Endometrial microvascular endothelial cells (primary cell): ENCODE data around the gene ELOVL3. TPM values are rescaled to one million over a fixed set of nuclear protein-coding genes. Genes with fewer than 3 reads are reported as not detected.

Experiments
- in situ Hi-C: cut with HindIII; loops from 2 replicates; pipeline ENCODE4 v1.10.0; 2017; ENCODE audit warnings: low sequenced_read_pairs, low pct_unique_long_range_greater_than_20kb; ENCODE audit errors: inconsistent ontology term
- total RNA-seq: library from RNA; depleted of rRNA; stranded (reverse); fragments of >200 nt; gene quantifications from one replicate; pipeline ENCODE4 v1.2.3, GENCODE V29; 2015; ENCODE audit errors: inconsistent ontology term

ELOVL3 gene
- total RNA-seq, 1 donor from 2014 or later = not detected

DNA sequence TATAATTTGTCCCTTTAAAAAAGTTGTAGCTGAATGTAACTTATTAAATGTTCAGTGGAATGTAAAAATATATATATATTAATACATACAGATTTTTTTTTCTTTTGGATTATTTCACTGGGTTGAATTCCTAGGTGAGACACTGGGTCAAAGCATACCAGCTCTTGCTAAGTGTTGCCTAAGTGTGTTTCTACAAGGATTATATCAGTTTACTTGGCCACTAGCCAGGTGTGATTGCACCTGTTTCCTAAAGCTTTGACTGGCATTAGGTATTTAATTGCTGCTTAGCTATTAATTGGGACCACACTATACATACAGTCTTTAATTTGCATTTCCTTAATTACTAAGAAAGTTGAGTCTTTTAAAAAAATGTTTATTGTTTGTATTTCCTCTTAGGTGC lies 5.5 kb upstream of the ELOVL3 start:
- in situ Hi-C loops = no loop called here

DNA sequence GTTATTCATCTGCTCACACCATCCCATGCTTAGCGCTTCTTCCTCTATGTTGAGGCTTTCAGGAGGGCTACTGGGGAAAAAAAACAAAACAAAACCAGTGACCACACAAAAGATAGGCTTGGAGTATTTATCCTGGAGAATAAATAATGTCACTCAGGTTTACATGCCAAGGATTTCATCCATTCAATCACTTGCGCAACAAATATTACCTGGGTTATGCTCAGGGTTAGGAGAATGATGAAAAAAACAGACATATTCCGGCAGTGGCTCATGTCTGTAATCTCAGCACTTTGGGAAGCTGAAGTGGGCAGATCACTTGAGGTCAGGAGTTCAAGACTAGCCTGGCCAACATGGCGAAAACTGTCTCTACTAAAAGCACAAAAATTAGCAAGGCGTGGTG lies 3.3 kb upstream of the ELOVL3 start:
- in situ Hi-C loops = no loop called here

DNA sequence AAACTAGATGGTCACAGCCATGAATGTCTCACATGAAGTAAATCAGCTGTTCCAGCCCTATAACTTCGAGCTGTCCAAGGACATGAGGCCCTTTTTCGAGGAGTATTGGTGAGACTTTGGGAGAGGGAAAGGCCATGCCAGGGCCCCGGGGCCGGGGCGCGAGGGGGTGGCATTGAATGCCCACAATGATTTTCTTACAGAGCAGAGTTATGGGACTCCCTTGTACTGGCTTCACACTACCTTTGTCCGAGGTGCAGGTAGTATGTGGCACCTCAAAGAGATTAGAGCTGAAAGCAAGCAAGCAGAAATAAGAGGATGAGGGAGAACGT lies 407 bp downstream of the ELOVL3 start:
- in situ Hi-C loops = loop anchor here (5.0 kb wide), 2 partner anchors 36 to 146 kb away; no protein-coding TSS in a partner anchor

DNA sequence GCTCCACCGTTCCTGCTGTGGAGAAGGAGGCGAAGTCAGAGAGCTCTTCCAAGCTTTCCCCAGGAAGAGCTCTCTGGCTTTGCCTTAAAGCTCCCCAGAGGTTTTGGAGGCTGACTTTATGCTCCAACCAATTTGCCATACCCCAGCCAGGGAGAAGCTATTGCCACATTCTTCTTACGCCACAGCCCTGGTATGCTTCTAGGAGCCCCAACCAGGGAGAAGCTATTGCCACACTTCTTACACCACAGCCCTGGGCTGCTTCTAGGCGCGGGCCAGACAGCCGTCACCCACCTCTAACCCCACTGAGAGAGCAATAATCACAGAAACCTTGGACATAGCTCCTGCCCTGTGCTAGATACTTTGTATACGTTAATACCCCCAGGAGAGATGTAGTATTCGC lies 951 bp downstream of the ELOVL3 start:
- in situ Hi-C loops = loop anchor here (5.0 kb wide), 2 partner anchors 35 to 145 kb away; no protein-coding TSS in a partner anchor

DNA sequence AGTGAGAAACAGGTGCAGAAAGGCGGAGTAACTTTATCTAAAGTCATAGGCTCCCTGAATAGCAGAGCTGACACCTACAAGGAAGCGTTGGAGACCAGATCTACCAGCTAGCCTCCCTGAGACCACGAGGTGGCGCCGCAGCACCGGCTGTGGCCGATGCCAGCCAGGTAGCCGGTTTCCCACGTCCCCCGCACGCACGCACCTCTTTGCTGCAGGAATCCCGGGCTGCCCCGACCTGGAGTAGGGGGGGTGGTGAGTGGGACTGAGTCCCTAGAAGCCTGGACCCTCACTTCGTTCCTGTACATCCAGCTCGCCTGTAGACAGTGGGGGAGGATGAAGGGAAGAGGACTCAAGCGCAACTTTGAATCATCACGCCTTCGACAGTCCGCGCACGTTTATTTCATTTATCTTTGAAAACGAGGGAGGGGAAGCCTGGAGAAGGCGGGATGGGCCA lies 3.7 kb downstream of the ELOVL3 start:
- in situ Hi-C loops = loop anchor here (5.0 kb wide), 2 partner anchors 32 to 142 kb away; no protein-coding TSS in a partner anchor

DNA sequence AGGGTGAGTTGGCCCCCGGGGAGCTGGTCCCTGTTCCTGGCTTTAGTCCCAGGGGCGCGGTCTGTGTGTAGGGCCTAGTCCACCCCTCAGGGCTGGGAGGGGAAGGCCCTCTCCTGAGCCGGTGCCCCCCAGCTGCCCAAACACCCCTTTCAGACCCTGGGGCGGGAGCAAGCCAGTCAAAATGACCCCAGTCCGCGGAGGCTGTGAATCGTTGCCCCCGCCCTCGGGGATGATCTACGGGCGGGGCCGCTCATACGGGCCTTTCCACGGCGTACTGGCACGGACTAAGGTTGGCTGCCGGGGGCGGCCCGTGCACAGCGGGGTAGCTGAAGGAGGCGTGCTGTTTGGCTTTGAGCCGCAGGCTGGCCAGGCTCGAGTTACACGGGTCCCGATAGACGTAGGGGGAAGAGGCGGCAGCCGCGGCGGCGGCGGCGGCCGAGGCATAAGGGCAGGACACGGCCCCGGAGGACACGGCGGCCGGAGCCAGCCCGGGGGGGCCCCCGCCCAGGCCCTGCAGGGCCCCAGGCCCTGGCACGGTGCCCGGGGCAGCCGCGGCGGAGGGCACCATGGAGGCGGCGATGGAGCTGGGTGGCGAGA lies 4.3 kb downstream of the ELOVL3 start:
- in situ Hi-C loops = no loop called here

DNA sequence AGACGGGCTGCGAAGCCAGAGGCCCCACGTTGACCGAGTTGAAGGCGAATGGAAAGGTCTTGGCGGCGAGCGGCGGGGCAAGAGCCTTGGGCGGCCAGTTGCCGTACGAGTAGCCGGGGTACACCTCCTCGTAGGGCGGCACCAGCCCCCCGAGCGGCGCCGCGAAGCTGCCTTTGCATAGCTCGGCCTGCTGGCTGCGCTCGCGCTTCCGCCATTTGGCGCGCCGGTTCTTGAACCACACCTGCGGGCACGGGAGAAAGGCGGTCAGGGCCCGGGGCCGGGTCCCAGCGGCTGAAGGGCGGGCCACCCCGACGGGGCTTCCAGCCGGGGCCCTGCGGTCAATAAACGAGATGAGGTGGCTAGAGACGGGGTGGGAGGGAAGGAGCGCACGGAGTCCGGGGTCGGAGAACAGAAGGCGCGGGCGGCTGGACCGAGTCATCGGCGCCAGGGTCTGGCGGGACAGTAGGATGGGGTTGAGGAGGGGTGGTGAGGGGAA lies 4.8 kb downstream of the ELOVL3 start:
- in situ Hi-C loops = no loop called here

DNA sequence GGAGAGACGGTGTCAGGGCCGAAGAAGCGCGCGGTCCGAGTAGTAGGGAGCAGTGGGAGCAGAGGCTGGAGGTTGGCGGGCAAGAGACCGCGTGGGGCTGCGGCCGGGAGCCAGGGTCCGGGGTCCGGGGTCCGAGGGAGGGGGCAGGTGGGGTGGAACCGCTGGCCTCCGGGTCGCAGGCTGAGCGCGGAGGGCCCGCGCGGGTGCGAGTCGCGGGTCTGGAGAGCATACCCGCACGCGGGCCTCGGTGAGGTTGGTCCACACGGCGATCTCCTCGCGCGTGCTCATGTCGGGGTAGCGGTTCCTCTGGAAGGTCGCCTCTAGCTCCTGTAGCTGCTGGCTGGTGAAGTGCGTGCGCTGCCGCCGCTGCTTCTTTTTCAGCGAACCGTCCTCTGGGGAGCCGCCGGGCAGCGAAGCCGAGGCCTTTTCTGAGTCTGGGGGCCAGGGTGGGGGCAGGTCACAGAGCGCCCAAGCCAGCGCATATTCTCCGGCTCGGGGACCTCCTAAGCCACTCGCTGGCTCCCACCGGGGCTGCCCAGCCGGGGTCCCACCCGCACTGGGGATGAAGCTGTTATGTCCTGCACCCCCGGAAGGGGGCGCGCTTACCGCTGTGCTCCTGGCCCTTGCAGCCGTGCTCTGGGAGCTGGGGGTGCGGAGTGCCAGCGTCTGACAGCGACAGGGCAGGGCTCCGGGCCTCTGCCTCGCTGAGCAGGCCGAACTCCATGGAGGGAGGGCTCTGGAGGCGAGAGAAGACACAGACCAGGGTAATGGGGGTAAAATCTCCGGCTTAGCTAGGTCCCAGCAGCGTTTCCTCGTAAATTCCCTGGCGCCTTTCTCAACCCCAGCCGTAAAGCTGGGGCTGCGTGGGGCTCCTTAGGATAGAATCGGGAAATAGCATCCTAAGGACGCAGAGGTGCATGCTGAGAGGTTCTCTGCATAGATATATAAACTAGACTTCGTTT lies 5.5 kb downstream of the ELOVL3 start:
- in situ Hi-C loops = no loop called here

DNA sequence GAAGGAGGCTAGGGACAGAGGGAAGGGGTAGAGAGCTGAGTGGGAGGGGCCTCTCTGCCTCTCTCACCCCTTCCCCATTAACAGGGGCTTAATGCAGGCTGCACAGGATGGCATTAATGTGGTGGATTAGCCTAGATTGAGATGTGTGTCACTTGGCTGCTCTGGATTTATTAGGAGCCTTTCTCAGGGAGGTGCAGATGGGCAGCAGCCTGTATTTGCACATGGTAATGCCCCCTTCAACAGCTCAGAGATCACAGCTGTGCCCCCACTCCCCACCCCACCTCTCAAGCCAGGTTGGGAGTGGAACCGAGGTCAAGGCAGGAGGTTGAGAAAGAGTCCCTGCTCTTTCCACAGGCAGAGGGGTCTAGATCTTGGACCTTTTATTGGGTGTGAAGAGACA lies 7.9 kb downstream of the ELOVL3 start:
- in situ Hi-C loops = no loop called here

DNA sequence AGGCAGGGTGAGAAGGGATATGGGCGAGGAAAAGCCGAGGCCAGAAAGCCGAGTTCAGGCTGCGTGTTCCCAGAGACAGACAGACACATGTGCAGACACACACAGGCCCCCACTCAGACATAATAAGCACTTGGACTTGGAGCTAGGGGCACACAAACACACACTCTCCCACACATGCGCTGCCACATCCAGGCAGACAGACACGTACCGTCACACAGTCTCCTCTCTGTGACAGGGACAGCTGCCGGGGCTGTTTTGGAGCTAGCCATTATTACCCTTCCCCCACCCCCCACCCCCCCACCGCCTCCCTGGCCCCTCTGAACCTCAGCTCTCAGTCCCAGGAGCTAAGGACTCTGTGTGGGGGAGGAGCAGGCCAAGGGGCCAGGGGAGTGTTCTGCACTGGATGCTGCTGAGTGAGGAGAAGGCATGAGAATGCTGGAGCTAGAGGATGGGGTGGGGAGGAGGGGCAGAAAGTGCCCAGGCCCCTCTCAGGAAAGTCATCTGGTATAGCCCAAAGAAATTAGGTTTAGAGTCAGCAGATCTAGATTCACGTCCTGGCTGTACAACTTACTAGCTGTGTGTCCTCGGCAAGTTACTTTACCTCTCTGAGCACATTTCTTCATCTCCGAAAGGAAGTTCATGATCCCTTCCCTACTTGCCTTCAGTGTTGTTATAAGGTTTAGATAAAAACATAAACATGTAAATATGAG lies 8.9 kb downstream of the ELOVL3 start:
- in situ Hi-C loops = no loop called here

DNA sequence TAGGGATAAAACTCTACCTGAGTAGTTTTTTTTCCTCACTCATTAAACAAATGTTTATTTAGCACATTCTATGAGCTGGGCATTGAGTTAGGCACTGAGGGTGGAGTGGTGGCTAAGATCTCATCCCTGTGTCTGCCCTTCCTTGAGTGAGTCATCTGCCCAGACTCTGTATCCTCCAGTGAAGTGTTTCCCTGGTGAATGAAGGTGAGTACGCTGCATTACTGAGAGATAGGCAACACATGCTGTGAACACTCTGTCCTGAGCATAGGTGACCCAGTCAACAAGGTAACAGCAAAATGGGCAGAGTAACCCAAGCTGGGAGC lies 9.5 kb downstream of the ELOVL3 start:
- in situ Hi-C loops = no loop called here

DNA sequence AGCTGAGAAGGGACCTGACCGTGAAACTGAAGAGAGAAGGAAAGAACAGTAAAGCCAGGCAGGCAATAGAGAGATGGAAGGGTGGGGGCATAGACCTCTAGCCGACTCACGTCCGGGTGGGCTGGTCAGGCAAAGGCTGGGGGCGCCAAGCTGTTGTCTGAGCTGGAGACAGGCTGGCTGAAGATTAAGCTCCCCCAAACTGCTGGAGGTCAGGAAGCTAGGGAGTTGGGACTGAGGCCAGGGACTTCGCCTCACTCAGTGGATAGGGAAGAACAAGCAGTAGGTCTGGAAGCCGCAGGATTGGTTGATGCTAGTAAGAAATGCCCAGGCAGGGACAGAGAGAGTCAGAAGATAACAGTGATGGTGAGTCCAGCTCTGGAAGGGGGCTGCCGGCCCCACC lies 9.9 kb downstream of the ELOVL3 start:
- in situ Hi-C loops = no loop called here

DNA sequence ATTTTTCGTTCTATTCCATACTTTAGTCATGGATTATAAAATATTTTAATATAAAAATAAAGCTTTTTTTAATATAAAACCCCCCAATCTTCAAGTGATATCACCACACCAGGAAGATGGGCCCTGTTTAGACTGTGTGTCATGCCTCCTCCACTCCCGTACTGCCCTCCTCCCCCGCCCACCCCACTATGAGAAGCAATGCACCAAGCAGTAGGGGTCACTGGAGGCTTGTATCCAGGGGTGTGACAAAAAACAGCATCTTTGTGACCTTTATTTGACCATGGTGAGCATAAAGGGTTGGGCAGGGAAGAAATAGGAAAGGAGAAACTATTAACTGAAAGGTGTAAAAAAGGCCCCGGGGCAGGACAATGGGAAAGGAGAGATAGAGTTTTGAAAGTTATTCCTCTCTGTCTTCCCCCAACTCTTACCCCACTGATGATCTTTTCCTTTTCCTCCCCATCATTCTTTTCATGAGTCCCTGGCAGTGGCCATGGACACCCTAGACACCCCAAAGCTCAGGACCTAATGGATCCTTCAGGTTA lies 11.7 kb downstream of the ELOVL3 start:
- in situ Hi-C loops = no loop called here

DNA sequence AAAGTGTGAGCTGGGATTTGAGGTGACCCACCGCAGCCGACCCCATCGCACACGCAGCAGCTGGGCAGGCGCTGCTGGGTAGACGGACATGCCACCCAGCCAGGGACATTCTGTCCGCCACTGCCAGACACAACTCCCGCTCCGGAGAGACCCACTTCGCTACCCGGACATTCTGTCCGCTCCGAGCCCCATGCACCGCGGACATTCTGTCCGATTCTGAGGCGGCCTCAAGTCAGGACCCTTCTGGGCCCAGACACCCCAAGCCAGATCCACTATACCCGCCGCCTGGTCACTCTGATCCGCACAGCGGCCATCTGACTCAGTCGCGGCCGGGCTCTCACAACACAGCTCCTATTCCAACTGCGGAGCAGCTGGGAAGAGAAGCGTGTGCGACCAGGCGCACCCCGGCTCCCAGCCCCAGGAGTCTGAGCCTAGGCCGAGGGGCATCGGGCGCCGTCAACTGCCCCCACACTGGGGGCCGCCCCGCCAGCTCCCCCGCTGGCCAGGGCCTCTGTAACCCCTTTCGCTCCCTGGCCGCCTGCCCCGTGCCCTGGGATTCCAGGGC lies 14.4 kb downstream of the ELOVL3 start:
- in situ Hi-C loops = no loop called here

DNA sequence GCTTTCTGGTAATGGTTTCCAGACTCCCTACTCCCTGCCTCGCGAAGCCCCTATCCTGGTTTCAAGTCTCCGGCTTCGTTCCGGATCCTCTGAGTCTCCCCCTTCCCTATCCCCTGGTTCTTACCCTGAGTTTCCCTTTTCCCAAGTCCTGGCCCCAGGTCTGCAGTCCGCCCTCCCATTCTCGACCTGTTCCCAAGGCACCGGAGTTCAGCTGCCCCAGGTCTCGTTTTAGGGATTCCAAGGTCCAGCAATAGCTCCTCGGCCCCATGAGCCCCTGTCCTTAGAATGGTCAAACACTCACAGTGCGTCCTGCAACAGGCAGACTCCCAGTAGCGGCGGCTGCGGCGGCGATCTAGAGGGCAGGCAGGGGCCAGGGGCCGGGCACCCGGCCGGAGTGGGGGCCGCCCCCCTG lies 14.9 kb downstream of the ELOVL3 start:
- in situ Hi-C loops = no loop called here

DNA sequence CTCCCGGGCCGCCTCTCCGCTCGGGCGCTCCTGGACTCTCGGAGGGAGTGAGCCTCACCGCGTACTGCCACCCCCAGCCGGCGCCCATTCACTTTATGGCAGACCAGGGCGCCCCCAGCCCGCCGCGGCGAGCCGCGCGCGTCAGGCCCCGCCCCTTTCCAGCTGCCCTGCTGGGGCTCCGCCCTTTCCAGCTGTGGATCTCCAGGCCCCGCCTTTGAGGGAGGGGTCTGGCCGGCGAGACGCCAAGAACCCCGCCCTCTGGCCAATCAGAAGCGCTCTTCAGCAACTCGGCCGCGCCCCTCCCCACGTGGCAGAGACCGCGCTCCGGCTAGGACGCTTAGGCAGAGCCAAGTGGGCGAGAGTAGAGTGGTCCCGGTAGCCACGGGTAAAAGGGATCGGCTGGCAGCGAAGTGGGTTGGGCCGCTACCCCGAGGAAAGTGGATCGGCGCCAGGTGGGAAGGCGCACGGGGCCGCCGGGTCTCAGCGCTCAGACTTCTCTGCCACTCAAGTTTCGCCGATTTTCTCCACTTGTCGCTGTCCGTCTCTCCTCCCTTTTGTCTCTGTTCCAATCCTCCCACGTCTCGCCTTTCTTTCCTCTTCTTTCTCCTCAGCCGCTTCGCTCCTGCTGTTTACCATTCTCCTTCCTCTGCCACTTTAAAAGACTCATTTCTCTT lies 15.5 kb downstream of the ELOVL3 start, which contains the start of gene PITX3:
Gene PITX3 (minus strand): TSS at position 69 of the 674 bp plus-strand sequence. CDS start 9,432 bp downstream, outside the sequence.
- in situ Hi-C loops = no loop called here

DNA sequence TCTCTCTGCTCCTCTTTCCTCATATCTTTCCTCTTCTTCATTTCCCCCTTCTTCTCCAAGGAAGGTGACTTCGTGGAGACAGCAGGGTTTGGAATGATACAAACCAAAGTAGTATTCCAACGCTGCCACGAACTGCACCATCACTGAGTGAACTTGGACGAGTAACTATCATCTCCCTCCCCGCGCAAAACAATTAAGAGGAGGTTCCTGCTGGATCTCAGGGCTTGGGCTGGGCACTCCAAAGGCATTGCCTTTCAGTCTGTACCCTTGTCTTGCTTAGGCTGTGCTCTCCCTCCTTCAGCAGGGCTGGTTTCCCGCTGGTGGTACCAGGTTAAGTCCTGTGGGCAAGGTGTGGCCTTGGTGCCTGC lies 16.0 kb downstream of the ELOVL3 start:
- in situ Hi-C loops = no loop called here

DNA sequence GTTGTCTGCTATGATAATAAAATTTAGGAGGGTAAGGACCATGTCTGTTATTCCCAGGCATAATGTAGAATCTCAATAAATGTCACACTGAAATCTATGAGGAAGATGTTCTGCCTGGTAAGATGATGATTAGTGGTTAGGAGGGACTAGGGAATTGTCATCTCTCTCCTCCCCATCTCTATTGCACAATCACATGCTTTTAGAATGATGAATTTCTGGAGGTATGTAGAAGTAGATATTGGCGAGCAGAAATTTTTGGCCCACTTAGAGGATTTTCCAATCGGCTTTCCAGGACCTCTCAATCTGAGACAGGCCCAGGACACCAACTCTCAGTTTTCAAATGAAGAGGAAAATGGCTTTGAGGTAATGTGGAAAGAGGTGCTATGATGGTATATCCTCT lies 17.2 kb downstream of the ELOVL3 start:
- in situ Hi-C loops = no loop called here
